Globus pallidus (tissue), 1 donor: ENCODE data around the gene RIC3.

Experiments
- DNase-seq: peaks from one replicate; pipeline ENCODE4 v3.0.0-alpha.2; 2015; ENCODE audit warnings: low spot score

Gene RIC3

GRCh38 chr11:8086571-8086970 is 82.3 kb downstream of the RIC3 start:
- DNase-seq = no peak

- DNase-seq = no peak
Observed at GRCh38 chr11:8086001-8086479, 82.8 kb downstream of the RIC3 start.

- no peak for DNase-seq
Observed at GRCh38 chr11:8085011-8085645, 83.7 kb downstream of the RIC3 start.

- no peak for DNase-seq
Observed at GRCh38 chr11:8084352-8084751, 84.5 kb downstream of the RIC3 start.

- no peak for DNase-seq
Observed at GRCh38 chr11:8083871-8084281, 84.9 kb downstream of the RIC3 start.

- no peak for DNase-seq
Observed at GRCh38 chr11:8083088-8083395, 85.8 kb downstream of the RIC3 start.

GRCh38 chr11:8082391-8083087 is 86.3 kb downstream of the RIC3 start:
- DNase-seq = no peak

GRCh38 chr11:8081591-8082250 is 87.1 kb downstream of the RIC3 start:
- no peak for DNase-seq

GRCh38 chr11:8080674-8081590 is 87.9 kb downstream of the RIC3 start, which contains the start of gene TUB:
Gene TUB, plus strand, starts transcription at chr11:8081211. Its CDS starts 300 bp downstream, at chr11:8081511.
- no peak for DNase-seq

GRCh38 chr11:8080069-8080670 is 88.7 kb downstream of the RIC3 start:
- DNase-seq = no peak

GRCh38 chr11:8079111-8079675 is 89.6 kb downstream of the RIC3 start:
- no peak for DNase-seq

GRCh38 chr11:8075119-8075726 is 93.6 kb downstream of the RIC3 start:
- no peak for DNase-seq

- DNase-seq = no peak
Observed at GRCh38 chr11:8071616-8072581, 96.9 kb downstream of the RIC3 start.

- DNase-seq = no peak
Observed at GRCh38 chr11:8070417-8071115, 98.3 kb downstream of the RIC3 start.

- no peak for DNase-seq
Observed at GRCh38 chr11:8069771-8070170, 99.1 kb downstream of the RIC3 start.

- no peak for DNase-seq
Observed at GRCh38 chr11:8068605-8069221, 100.1 kb downstream of the RIC3 start.

- DNase-seq = no peak
Observed at GRCh38 chr11:8067929-8068575, 100.8 kb downstream of the RIC3 start.

- DNase-seq = no peak
Observed at GRCh38 chr11:8067567-8067928, 101.3 kb downstream of the RIC3 start.
